HCT116 (cell line): ENCODE data around the gene KCND2. TPM values are rescaled to one million over a fixed set of nuclear protein-coding genes. Genes with fewer than 3 reads are reported as not detected.

Experiments
- ATAC-seq: fragments of 200-7000 bp; cut with Tn5 transposase; 2 replicates; pipeline ENCODE4 v1.9.1; 2020; ENCODE audit warnings: mild to moderate bottlenecking, moderate library complexity
- BruUV-seq: library from RNA; stranded (reverse); fragments of 400-500 nt; replicated peaks from 2 replicates; lab custom pipeline; 2021; lab: Mats Ljungman, UMichigan
- CTCF ChIA-PET: fragments of 300-600 bp; sonication (Branson Sonifier 250); formaldehyde crosslinking; loops from one replicate; lab custom pipeline; 2021; ENCODE audit warnings: antibody characterized with exemption; lab: Charles Lee
- POLR2A ChIA-PET: fragments of 300-600, 350-600 bp; sonication (Branson Sonifier 250); formaldehyde crosslinking; loops from one replicate; lab custom pipeline; 2021; ENCODE audit warnings: antibody characterized with exemption; lab: Charles Lee
- RAD21 ChIA-PET, 2 experiments: fragments of 300-600 bp; sonication (Branson Sonifier 250); formaldehyde crosslinking; loops; one replicate each; lab custom pipeline; 2023; ENCODE audit warnings: low total read pairs in 2 of 2; ENCODE audit not compliant: uncharacterized antibody in 2 of 2, unreplicated experiment in 2 of 2, low non-redundant PET in 1 of 2; lab: Charles Lee
- DNase-seq: peaks from one replicate; pipeline ENCODE4 v3.0.0-alpha.2; 2010; ENCODE audit warnings: low read depth, low spot score
- H2AFZ ChIP-seq: fragments of 200-600 bp; shearing (Covaris generic), sonication (generic); 2 replicates; pipeline ENCODE4 v1.6.1; 2017; ENCODE audit warnings: low read depth, mixed run types, mixed read lengths, antibody characterized with exemption, low read length; ENCODE audit not compliant: poor library complexity, severe bottlenecking
- H3K27ac ChIP-seq: 2 replicates; pipeline ENCODE4 v1.5.1; 2012; ENCODE audit warnings: low read depth, low read length
- H3K27me3 ChIP-seq: fragments of 200-600 bp; sonication (generic); 2 replicates; pipeline ENCODE4 v1.6.1; 2016; ENCODE audit warnings: mixed run types, low read length, mixed read lengths; ENCODE audit not compliant: insufficient read depth
- H3K36me3 ChIP-seq, 2 experiments: fragments of 200-500 bp in 1 of 2; fragments of 200-600 bp in 1 of 2; sonication (Bioruptor generic) in 1 of 2; sonication (generic) in 1 of 2; 2 replicates each; pipeline versions ENCODE4 v1.5.1 to v1.6.1; 2014 to 2016; ENCODE audit warnings: low read length in 2 of 2, inconsistent platforms in 1 of 2, mixed read lengths in 1 of 2, mixed run types in 1 of 2; ENCODE audit not compliant: insufficient read depth in 2 of 2, control insufficient read depth in 1 of 2
- H3K4me1 ChIP-seq, 2 experiments: fragments of 200-600 bp in 1 of 2; sonication (generic) in 1 of 2; 2 replicates each; pipeline versions ENCODE4 v1.5.1 to v1.6.1; 2012 to 2017; ENCODE audit warnings: low read length in 2 of 2, inconsistent platforms in 1 of 2, mild to moderate bottlenecking in 1 of 2, mixed read lengths in 1 of 2, mixed run types in 1 of 2, moderate library complexity in 1 of 2; ENCODE audit not compliant: insufficient read depth in 2 of 2, control insufficient read depth in 1 of 2
- H3K4me2 ChIP-seq: fragments of 200-600 bp; sonication (generic); 2 replicates; pipeline ENCODE4 v1.6.1; 2017; ENCODE audit warnings: mixed run types, low read length, mixed read lengths
- H3K4me3 ChIP-seq, 2 experiments: fragments of 200-600 bp in 1 of 2; sonication (generic) in 1 of 2; replicated peaks in 1 of 2; 2 replicates each; pipeline ENCODE4 v1.5.1; 2011 to 2016; ENCODE audit warnings: low read length in 2 of 2, control low read depth in 1 of 2, low read depth in 1 of 2, mild to moderate bottlenecking in 1 of 2, mixed read lengths in 1 of 2, mixed run types in 1 of 2
- H3K79me2 ChIP-seq: fragments of 200-600 bp; sonication (generic); 2 replicates; pipeline ENCODE4 v1.6.1; 2017; ENCODE audit warnings: mild to moderate bottlenecking, mixed run types, low read length, moderate library complexity, mixed read lengths; ENCODE audit not compliant: insufficient read depth
- H3K9ac ChIP-seq: fragments of 200-600 bp; sonication (generic); 2 replicates; pipeline ENCODE4 v1.6.1; 2016; ENCODE audit warnings: low read length, mixed read lengths
- H3K9me2 ChIP-seq: fragments of 200-600 bp; sonication (generic), shearing (Covaris generic); 2 replicates; pipeline ENCODE4 v1.6.1; 2017; ENCODE audit warnings: mixed run types, mild to moderate bottlenecking, moderate library complexity; ENCODE audit not compliant: insufficient read depth
- H3K9me3 ChIP-seq, 2 experiments: fragments of 200-500 bp in 1 of 2; fragments of 200-600 bp in 1 of 2; sonication (Bioruptor generic) in 1 of 2; sonication (generic) in 1 of 2; 2 replicates each; pipeline ENCODE4 v1.6.1; 2014 to 2017; ENCODE audit warnings: low read length in 2 of 2, mixed read lengths in 2 of 2, inconsistent platforms in 1 of 2, low read depth in 1 of 2, mild to moderate bottlenecking in 1 of 2, mixed run types in 1 of 2, moderate library complexity in 1 of 2; ENCODE audit not compliant: control insufficient read depth in 1 of 2, insufficient read depth in 1 of 2
- H4K20me1 ChIP-seq: fragments of 200-600 bp; sonication (generic), shearing (Covaris generic); 2 replicates; pipeline ENCODE4 v1.6.1; 2017; ENCODE audit warnings: mixed run types, mild to moderate bottlenecking, moderate library complexity; ENCODE audit not compliant: insufficient read depth
- CEBPB ChIP-seq: IDR thresholded peaks from 2 replicates; pipeline ENCODE4 v1.6.1; 2012; ENCODE audit warnings: low read depth
- ELF1 ChIP-seq: IDR thresholded peaks from 2 replicates; pipeline ENCODE4 v1.6.1; 2012; ENCODE audit warnings: low read depth, borderline replicate concordance
- FOSL1 ChIP-seq: IDR thresholded peaks from 2 replicates; pipeline ENCODE4 v1.6.1; 2012; ENCODE audit warnings: low read depth
- JUND ChIP-seq: IDR thresholded peaks from 2 replicates; pipeline ENCODE4 v1.6.1; 2012
- POLR2A ChIP-seq: IDR thresholded peaks from 2 replicates; pipeline ENCODE4 v1.7.0; 2011; ENCODE audit warnings: borderline replicate concordance; ENCODE audit not compliant: insufficient read depth, insufficient read length; ENCODE audit errors: extremely low read depth
- POLR2AphosphoS5 ChIP-seq: IDR thresholded peaks from 2 replicates; pipeline ENCODE4 v1.6.1; 2011; ENCODE audit warnings: mild to moderate bottlenecking, low read depth, low read length, moderate library complexity
- RAD21 ChIP-seq: IDR thresholded peaks from 2 replicates; pipeline ENCODE4 v1.6.1; 2012; ENCODE audit warnings: low read depth, mild to moderate bottlenecking
- SIN3A ChIP-seq: IDR thresholded peaks from 2 replicates; pipeline ENCODE4 v1.6.1; 2012; ENCODE audit warnings: low read depth
- SRF ChIP-seq: IDR thresholded peaks from 2 replicates; pipeline ENCODE4 v1.6.1; 2012; ENCODE audit warnings: low read depth
- YY1 ChIP-seq: IDR thresholded peaks from 2 replicates; pipeline ENCODE4 v1.6.1; 2011; ENCODE audit warnings: low read length, low read depth, moderate library complexity, mild to moderate bottlenecking; ENCODE audit not compliant: insufficient replicate concordance; ENCODE audit errors: extremely low read depth
- ZFX ChIP-seq: fragments of 450-650 bp; IDR thresholded peaks from 2 replicates; pipeline ENCODE4 v1.6.1; 2017
- ZNF274 ChIP-seq: fragments of 200-500 bp; sonication (Bioruptor generic); IDR thresholded peaks from 2 replicates; pipeline ENCODE4 v1.6.1; 2014; ENCODE audit warnings: mild to moderate bottlenecking, low read depth, low read length, inconsistent platforms
- intact Hi-C: fragments of 100-400 bp; cut with micrococcal nuclease; formaldehyde crosslinking; loops from 2 replicates; pipeline ENCODE4 v1.10.0; 2022
- total RNA-seq: library from RNA; stranded (reverse); gene quantifications from one replicate; pipeline ENCODE4 v1.2.1, GENCODE V29; 2021; ENCODE audit not compliant: unreplicated experiment
- TF ChIP-seq, protein P1 (sequence below): IDR thresholded peaks from 2 replicates; pipeline ENCODE4 v1.6.1; 2012
- TF ChIP-seq, protein P2 (sequence below): IDR thresholded peaks from 2 replicates; pipeline ENCODE4 v1.6.1; 2012
- TF ChIP-seq, protein P3 (sequence below): IDR thresholded peaks from 2 replicates; pipeline ENCODE4 v1.6.1; 2011; ENCODE audit warnings: mild to moderate bottlenecking, low read length, moderate library complexity; ENCODE audit not compliant: insufficient replicate concordance; ENCODE audit errors: extremely low read depth
- TF ChIP-seq, protein P4 (sequence below), 3 experiments: fragments of 200-600 bp in 1 of 3; sonication (generic) in 1 of 3; IDR thresholded peaks in 2 of 3; conservative IDR thresholded peaks in 1 of 3; 2 replicates each; pipeline ENCODE4 v1.5.1; 2012 to 2017; ENCODE audit warnings: low read depth in 2 of 3, low read length in 2 of 3, antibody characterized with exemption in 1 of 3, borderline replicate concordance in 1 of 3, control low read depth in 1 of 3, mild to moderate bottlenecking in 1 of 3, mixed read lengths in 1 of 3, mixed run types in 1 of 3, moderate library complexity in 1 of 3; ENCODE audit not compliant: insufficient read depth in 1 of 3

Gene KCND2
- total RNA-seq, 1 experiment from 2014 or later, result 0.05 TPM

DNA sequence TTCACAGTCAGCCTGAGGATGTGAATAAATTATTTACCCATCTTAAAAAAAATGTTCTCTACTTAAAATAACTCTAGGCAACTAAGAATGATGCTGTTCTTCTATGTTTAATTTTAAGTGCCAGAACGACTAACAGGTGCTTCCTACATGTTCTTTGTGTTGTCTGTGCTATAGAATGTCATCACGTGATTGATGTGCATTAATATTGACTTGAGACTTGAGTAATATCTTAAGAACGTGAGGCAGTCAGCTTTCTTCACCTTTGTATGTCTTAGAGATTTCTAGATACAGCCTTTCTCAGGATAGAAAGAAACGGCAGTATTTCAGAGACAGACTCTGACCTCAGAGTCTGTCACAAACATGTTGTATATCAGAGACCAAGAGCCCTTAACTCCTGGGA lies 274.6 kb downstream of the KCND2 start:
- no TSS peak for BruUV-seq
- Histone ChIP-seq H3K27me3 (no peaks in the 10 kb centered on the region), H3K4me3 (no peak overlapping the region), H3K27ac (no peak overlapping the region), H3K36me3 (no peaks in the 10 kb centered on the region), H4K20me1 (no peaks in the 10 kb centered on the region), H3K4me1 (no peaks in the 10 kb centered on the region), H3K9me2 (0 out of 2 replicates have a peak, but pooled peaks cover 2% of the 10 kb centered on the region), H3K9ac (no peak overlapping the region), H3K79me2 (no peaks in the 10 kb centered on the region), H3K9me3 (no peaks in the 10 kb centered on the region), H2AFZ (no peak overlapping the region), H3K4me2 (no peak overlapping the region)
- ChIA-PET POLR2A (no interaction called here), CTCF (no interaction called here), RAD21 (no interaction called here)
- intact Hi-C loops, result no loop called here
- ATAC-seq (no peak), DNase-seq (no peak)
- no peak for TF ChIP-seq ZNF274

DNA sequence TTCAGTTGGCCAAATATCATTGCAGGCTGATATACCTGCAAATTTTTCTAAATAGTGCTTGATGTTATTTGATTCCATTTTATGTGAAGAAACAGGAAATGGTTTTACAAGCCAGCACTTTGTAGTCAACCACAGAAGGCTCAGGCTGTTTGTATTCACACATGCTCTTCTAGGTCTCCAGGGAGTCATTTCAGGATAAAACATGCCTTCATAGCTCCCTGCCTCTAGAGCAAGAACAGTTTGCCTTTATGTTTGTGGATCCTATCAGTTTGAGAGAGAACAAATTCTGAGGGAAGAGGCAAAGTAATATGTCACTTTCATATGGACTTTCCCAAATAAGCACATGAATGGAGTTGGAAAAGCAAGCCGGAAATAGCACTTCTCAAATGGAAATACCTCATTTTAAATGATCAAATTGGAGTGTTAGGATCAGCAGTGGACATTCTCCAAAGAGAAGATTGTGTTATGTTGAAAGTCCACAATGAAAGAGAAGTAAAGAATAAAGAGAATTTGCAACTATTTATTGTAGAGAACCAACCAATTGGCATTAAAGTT lies 277.6 kb downstream of the KCND2 start:
- Histone ChIP-seq H3K4me3 (no peak overlapping the region), H4K20me1 (no peaks in the 10 kb centered on the region), H3K79me2 (no peaks in the 10 kb centered on the region), H3K36me3 (no peaks in the 10 kb centered on the region), H3K27ac (no peak overlapping the region), H3K27me3 (no peaks in the 10 kb centered on the region), H3K4me2 (no peak overlapping the region), H3K9me3 (no peaks in the 10 kb centered on the region), H3K4me1 (no peaks in the 10 kb centered on the region), H2AFZ (no peak overlapping the region), H3K9ac (no peak overlapping the region), H3K9me2 (no peaks in the 10 kb centered on the region)
- no peak for DNase-seq
- POLR2A ChIA-PET, result no interaction called here
- ATAC-seq, result no peak
- intact Hi-C loops, result loop anchor here (10.0 kb wide), 2 partner anchors 276 to 1636 kb away; partner anchors contain the start of gene KCND2
- CTCF ChIA-PET, result interaction anchor here (1.2 kb wide), 1 partner anchor 615 kb away, joined by 3 read pairs; no protein-coding TSS in a partner anchor
- TF ChIP-seq, protein P1, sequence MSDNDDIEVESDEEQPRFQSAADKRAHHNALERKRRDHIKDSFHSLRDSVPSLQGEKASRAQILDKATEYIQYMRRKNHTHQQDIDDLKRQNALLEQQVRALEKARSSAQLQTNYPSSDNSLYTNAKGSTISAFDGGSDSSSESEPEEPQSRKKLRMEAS, result no peak
- TF ChIP-seq, protein P2, sequence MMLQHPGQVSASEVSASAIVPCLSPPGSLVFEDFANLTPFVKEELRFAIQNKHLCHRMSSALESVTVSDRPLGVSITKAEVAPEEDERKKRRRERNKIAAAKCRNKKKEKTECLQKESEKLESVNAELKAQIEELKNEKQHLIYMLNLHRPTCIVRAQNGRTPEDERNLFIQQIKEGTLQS, result no peak
- TF ChIP-seq, protein P3, sequence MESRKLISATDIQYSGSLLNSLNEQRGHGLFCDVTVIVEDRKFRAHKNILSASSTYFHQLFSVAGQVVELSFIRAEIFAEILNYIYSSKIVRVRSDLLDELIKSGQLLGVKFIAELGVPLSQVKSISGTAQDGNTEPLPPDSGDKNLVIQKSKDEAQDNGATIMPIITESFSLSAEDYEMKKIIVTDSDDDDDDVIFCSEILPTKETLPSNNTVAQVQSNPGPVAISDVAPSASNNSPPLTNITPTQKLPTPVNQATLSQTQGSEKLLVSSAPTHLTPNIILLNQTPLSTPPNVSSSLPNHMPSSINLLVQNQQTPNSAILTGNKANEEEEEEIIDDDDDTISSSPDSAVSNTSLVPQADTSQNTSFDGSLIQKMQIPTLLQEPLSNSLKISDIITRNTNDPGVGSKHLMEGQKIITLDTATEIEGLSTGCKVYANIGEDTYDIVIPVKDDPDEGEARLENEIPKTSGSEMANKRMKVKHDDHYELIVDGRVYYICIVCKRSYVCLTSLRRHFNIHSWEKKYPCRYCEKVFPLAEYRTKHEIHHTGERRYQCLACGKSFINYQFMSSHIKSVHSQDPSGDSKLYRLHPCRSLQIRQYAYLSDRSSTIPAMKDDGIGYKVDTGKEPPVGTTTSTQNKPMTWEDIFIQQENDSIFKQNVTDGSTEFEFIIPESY, result no peak
- no peak for TF ChIP-seq RAD21
- TF ChIP-seq JUND, result no peak
- no peak for TF ChIP-seq POLR2AphosphoS5
- TF ChIP-seq YY1, result no peak
- no peak for TF ChIP-seq ZFX
- TF ChIP-seq SRF, result no peak
- TF ChIP-seq SIN3A, result no peak
- TF ChIP-seq ELF1, result no peak
- TF ChIP-seq POLR2A, result no peak
- TF ChIP-seq FOSL1, result no peak
- TF ChIP-seq CEBPB, result no peak
- TF ChIP-seq, protein P4, sequence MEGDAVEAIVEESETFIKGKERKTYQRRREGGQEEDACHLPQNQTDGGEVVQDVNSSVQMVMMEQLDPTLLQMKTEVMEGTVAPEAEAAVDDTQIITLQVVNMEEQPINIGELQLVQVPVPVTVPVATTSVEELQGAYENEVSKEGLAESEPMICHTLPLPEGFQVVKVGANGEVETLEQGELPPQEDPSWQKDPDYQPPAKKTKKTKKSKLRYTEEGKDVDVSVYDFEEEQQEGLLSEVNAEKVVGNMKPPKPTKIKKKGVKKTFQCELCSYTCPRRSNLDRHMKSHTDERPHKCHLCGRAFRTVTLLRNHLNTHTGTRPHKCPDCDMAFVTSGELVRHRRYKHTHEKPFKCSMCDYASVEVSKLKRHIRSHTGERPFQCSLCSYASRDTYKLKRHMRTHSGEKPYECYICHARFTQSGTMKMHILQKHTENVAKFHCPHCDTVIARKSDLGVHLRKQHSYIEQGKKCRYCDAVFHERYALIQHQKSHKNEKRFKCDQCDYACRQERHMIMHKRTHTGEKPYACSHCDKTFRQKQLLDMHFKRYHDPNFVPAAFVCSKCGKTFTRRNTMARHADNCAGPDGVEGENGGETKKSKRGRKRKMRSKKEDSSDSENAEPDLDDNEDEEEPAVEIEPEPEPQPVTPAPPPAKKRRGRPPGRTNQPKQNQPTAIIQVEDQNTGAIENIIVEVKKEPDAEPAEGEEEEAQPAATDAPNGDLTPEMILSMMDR (IDR thresholded peaks at IDR 0.05 in 2 of 3, conservative IDR thresholded peaks at IDR 0.05 in 1 of 3; ENCODE audit: borderline replicate concordance in 1 of 3, insufficient read depth in 1 of 3, low read depth in 2 of 3, low read length in 2 of 3), result no peak
- RAD21 ChIA-PET, result no interaction called here
- BruUV-seq, result no TSS peak
